HL-60 (cell line): Measurements from ENCODE around the gene ITIH5.

Experiments used
- CTCF ChIP-seq: IDR thresholded peaks from one replicate; pipeline ENCODE4 v1.5.1; 2011; ENCODE audit warnings: low read length, control low read depth, inconsistent platforms; ENCODE audit not compliant: insufficient read depth
- GABPA ChIP-seq: IDR thresholded peaks from 2 replicates; pipeline ENCODE4 v1.6.1; 2012; ENCODE audit warnings: low read depth
- POLR2AphosphoS5 ChIP-seq: IDR thresholded peaks from 2 replicates; pipeline ENCODE4 v1.6.1; 2012; ENCODE audit warnings: low read depth
- REST ChIP-seq: IDR thresholded peaks from 2 replicates; pipeline ENCODE4 v1.6.1; 2012; ENCODE audit warnings: low read depth; ENCODE audit not compliant: insufficient replicate concordance
- SPI1 ChIP-seq: IDR thresholded peaks from 2 replicates; pipeline ENCODE4 v1.6.1; 2012; ENCODE audit warnings: low read depth, mild to moderate bottlenecking, borderline replicate concordance

- TF ChIP-seq CTCF (no peak), GABPA (no peak), POLR2AphosphoS5 (no peak), REST (no peak), SPI1 (no peak)
These were observed 41.8 kb downstream of the ITIH5 start for GRCh38 chr10:7625009-7625408.
